ENCODE measurements around the gene COL28A1. TPM values are rescaled to one million over a fixed set of nuclear protein-coding genes. Genes with fewer than 3 reads are reported as not detected.

The COL28A1 gene
- total RNA-seq, 1 donor: 0.42 TPM

DNA sequence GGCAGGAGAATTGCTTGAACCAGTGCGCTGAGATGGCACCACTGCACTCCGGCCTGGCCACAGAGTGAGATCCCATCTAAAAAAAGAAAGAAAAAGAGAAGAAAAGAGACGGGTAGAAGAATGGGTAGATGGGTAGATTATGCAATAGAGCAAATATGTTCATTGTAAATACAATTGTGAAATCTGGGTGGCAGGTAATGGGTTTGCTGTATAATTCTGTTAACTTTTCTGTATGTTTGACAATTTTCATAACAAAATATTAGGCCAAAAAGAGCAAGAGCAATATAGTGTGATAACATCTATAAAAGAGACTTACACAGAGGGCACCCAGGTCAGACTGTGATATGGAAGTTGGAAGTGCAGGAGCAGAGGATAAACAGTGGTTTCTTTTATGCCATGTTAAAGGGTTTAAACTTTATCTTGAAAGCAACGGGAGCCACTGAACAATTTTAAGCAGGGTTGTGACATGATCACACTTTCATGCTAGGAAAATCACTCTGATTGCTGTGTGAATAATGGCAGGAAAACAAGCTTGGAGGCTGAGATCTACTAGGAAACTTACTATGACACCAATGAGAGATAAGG, 6.7 kb upstream of the COL28A1 start:
- no peak overlapping the region for H3K4me3 ChIP-seq (ENCODE audit: low read length)
- H3K9me3 ChIP-seq (ENCODE audit: low read depth, low read length): no peaks in the 10 kb centered on the region

GRCh38 chr7:7539711-7540110, 4.0 kb upstream of the COL28A1 start:
- H3K4me3 ChIP-seq (ENCODE audit: low read length): no peak overlapping the region
- no peaks in the 10 kb centered on the region for H3K4me1 ChIP-seq (ENCODE audit: insufficient read depth, low read length)
- H3K27me3 ChIP-seq (ENCODE audit: insufficient read depth, low read length): no peaks in the 10 kb centered on the region
- no peaks in the 10 kb centered on the region for H3K9me3 ChIP-seq (ENCODE audit: low read depth, low read length)

More for the DNA sequence above, 6.7 kb upstream of the COL28A1 start:
- Histone ChIP-seq H3K4me1 (ENCODE audit: insufficient read depth, low read length) (no peaks in the 10 kb centered on the region), H3K27me3 (ENCODE audit: insufficient read depth, low read length) (no peaks in the 10 kb centered on the region)

GRCh38 chr7:7539152-7539551, 3.5 kb upstream of the COL28A1 start:
- H3K9me3 ChIP-seq (ENCODE audit: low read depth, low read length): no peaks in the 10 kb centered on the region
- no peak overlapping the region for H3K4me3 ChIP-seq (ENCODE audit: low read length)
- H3K4me1 ChIP-seq (ENCODE audit: insufficient read depth, low read length): no peaks in the 10 kb centered on the region
- H3K27me3 ChIP-seq (ENCODE audit: insufficient read depth, low read length): no peaks in the 10 kb centered on the region

- Histone ChIP-seq H3K4me3 (ENCODE audit: low read length) (no peak overlapping the region), H3K9me3 (ENCODE audit: low read depth, low read length) (no peaks in the 10 kb centered on the region), H3K4me1 (ENCODE audit: insufficient read depth, low read length) (no peaks in the 10 kb centered on the region), H3K27me3 (ENCODE audit: insufficient read depth, low read length) (no peaks in the 10 kb centered on the region)
Observed at GRCh38 chr7:7537711-7538110, 2.0 kb upstream of the COL28A1 start.

- Histone ChIP-seq H3K4me1 (ENCODE audit: insufficient read depth, low read length) (no peaks in the 10 kb centered on the region), H3K9me3 (ENCODE audit: low read depth, low read length) (no peaks in the 10 kb centered on the region), H3K27me3 (ENCODE audit: insufficient read depth, low read length) (no peaks in the 10 kb centered on the region), H3K4me3 (ENCODE audit: low read length) (no peak overlapping the region)
Observed at GRCh38 chr7:7536396-7537019, 835 bp upstream of the COL28A1 start.

DNA sequence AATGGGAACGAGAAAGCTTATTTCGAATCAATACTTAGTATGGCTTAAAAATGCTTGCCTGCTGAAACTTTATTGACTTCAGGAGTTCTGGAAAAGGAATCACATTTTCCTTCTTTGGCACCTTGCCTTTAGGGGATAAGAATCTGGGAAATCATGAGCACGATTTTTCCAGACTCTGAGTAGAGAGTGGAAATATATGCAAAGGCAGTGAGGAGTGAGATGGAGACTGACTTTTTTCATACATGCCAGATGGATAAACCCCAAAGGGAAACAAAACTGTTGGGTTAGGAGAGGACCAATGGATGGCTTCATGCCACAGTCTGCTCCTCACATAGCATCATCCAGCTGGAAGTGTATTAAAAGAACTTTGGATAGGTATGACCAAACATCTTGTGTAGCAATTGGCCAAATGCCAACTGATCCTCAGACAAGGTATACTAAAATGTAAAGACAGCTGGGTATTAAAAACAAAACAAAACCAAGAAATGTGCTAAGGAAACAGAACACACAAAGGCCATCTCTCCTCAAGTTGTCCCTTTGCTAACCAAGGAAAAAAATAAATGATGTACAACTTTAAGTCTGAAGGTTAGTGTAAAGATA, 1.7 kb downstream of the COL28A1 start:
- Histone ChIP-seq H3K27me3 (ENCODE audit: insufficient read depth, low read length) (no peaks in the 10 kb centered on the region), H3K4me3 (ENCODE audit: low read length) (no peak overlapping the region), H3K9me3 (ENCODE audit: low read depth, low read length) (no peaks in the 10 kb centered on the region), H3K4me1 (ENCODE audit: insufficient read depth, low read length) (no peaks in the 10 kb centered on the region)

GRCh38 chr7:7529328-7529727, 6.3 kb downstream of the COL28A1 start:
- no peaks in the 10 kb centered on the region for H3K27me3 ChIP-seq (ENCODE audit: insufficient read depth, low read length)
- H3K4me3 ChIP-seq (ENCODE audit: low read length): no peak overlapping the region
- H3K4me1 ChIP-seq (ENCODE audit: insufficient read depth, low read length): no peaks in the 10 kb centered on the region
- no peaks in the 10 kb centered on the region for H3K9me3 ChIP-seq (ENCODE audit: low read depth, low read length)

- Histone ChIP-seq H3K4me1 (ENCODE audit: insufficient read depth, low read length) (no peaks in the 10 kb centered on the region), H3K9me3 (ENCODE audit: low read depth, low read length) (no peaks in the 10 kb centered on the region), H3K4me3 (ENCODE audit: low read length) (no peak overlapping the region), H3K27me3 (ENCODE audit: insufficient read depth, low read length) (no peaks in the 10 kb centered on the region)
Observed at GRCh38 chr7:7527047-7527446, 8.6 kb downstream of the COL28A1 start.

DNA sequence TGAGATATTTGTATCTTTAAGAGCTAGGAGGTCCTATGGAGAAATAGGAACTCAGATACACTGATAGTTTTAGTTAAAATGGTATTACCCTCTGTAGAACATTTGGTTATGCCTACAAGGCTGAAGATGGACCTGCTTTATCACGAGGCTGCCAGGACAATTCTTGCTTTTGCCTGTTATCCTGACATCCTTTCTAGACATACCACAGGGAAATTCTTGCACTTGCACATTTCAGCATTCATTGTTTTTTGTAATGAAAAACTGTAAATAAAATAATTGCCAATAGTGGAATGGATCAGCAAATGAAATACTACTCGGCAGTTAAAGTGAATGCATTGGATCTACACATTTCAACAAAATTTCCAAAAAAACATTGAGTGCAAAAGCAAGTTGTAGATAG, 9.7 kb downstream of the COL28A1 start:
- Histone ChIP-seq H3K9me3 (ENCODE audit: low read depth, low read length) (no peaks in the 10 kb centered on the region), H3K4me1 (ENCODE audit: insufficient read depth, low read length) (no peaks in the 10 kb centered on the region), H3K27me3 (ENCODE audit: insufficient read depth, low read length) (no peaks in the 10 kb centered on the region), H3K4me3 (ENCODE audit: low read length) (no peak overlapping the region)

DNA sequence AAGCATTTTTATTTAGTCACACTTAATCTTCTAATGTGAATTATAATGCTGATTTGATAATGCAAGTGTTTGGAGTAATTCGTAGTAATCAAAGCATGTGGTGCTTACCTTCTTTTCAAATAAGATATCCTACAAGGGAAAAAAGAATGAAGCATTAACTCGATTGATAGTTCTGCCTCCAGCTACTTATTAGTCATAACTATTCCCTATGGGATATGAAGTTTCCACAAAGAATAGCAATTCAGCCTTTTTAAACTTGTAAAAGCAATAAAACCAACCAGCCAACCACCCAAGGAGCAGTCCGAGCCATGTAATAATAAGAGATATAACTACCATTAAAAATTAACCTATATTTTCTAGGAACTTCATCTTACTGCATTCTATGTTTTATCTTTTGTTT, 11.6 kb downstream of the COL28A1 start:
- H3K4me1 ChIP-seq (ENCODE audit: insufficient read depth, low read length): no peaks in the 10 kb centered on the region
- H3K4me3 ChIP-seq (ENCODE audit: low read length): no peak overlapping the region
- H3K9me3 ChIP-seq (ENCODE audit: low read depth, low read length): no peaks in the 10 kb centered on the region
- H3K27me3 ChIP-seq (ENCODE audit: insufficient read depth, low read length): no peaks in the 10 kb centered on the region

- Histone ChIP-seq H3K27me3 (ENCODE audit: insufficient read depth, low read length) (no peaks in the 10 kb centered on the region), H3K4me3 (ENCODE audit: low read length) (no peak overlapping the region), H3K4me1 (ENCODE audit: insufficient read depth, low read length) (no peaks in the 10 kb centered on the region), H3K9me3 (ENCODE audit: low read depth, low read length) (no peaks in the 10 kb centered on the region)
Observed at GRCh38 chr7:7522421-7522820, 13.3 kb downstream of the COL28A1 start.

DNA sequence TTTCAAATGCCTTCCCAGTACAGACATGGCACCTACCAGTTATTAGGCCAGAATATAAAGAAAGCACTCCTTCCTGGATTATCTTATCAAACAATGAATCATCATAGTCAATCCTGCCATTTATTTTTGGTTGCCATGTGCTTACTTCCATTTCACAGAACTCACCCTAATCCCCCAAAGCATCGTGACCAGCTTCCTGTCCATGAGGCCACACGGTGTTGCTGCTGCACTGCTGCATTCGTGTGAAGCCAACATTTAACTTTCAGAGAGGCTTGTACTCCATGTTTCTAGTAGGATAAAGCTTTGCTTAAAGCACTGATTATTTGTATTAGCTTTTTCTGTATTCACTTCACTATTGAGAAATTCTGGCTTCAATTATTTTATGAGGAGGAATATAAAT, 14.4 kb downstream of the COL28A1 start:
- Histone ChIP-seq H3K27me3 (ENCODE audit: insufficient read depth, low read length) (no peaks in the 10 kb centered on the region), H3K4me1 (ENCODE audit: insufficient read depth, low read length) (no peaks in the 10 kb centered on the region), H3K9me3 (ENCODE audit: low read depth, low read length) (no peaks in the 10 kb centered on the region), H3K4me3 (ENCODE audit: low read length) (no peak overlapping the region)

GRCh38 chr7:7519528-7519927, 16.1 kb downstream of the COL28A1 start:
- Histone ChIP-seq H3K4me1 (ENCODE audit: insufficient read depth, low read length) (no peaks in the 10 kb centered on the region), H3K9me3 (ENCODE audit: low read depth, low read length) (no peaks in the 10 kb centered on the region), H3K27me3 (ENCODE audit: insufficient read depth, low read length) (no peaks in the 10 kb centered on the region), H3K4me3 (ENCODE audit: low read length) (no peak overlapping the region)

GRCh38 chr7:7519056-7519455, 16.6 kb downstream of the COL28A1 start:
- Histone ChIP-seq H3K4me3 (ENCODE audit: low read length) (no peak overlapping the region), H3K27me3 (ENCODE audit: insufficient read depth, low read length) (no peaks in the 10 kb centered on the region), H3K9me3 (ENCODE audit: low read depth, low read length) (no peaks in the 10 kb centered on the region), H3K4me1 (ENCODE audit: insufficient read depth, low read length) (no peaks in the 10 kb centered on the region)

DNA sequence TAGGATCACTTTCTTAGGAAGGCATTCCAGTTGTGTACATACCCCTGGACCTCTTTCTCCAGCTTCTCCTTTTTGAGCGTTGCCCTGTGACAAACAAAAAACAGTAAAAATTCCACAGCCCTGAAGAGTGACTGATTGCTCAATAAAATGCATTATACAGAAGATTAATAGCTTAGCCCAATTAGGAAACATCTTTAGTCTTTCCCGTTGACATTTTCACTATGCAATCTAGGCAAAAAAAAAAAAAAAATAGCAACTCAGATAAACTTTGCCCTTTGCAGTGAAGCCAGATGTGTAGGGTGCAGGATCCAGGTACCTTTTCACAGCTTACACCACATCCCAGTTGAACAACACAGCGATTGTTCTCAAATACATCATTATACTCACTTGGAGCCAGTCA, 17.9 kb downstream of the COL28A1 start:
- no peaks in the 10 kb centered on the region for H3K4me1 ChIP-seq (ENCODE audit: insufficient read depth, low read length)
- no peak overlapping the region for H3K4me3 ChIP-seq (ENCODE audit: low read length)
- no peaks in the 10 kb centered on the region for H3K9me3 ChIP-seq (ENCODE audit: low read depth, low read length)
- no peaks in the 10 kb centered on the region for H3K27me3 ChIP-seq (ENCODE audit: insufficient read depth, low read length)

GRCh38 chr7:7516662-7517061, 19.0 kb downstream of the COL28A1 start:
- H3K9me3 ChIP-seq (ENCODE audit: low read depth, low read length): no peaks in the 10 kb centered on the region
- no peak overlapping the region for H3K4me3 ChIP-seq (ENCODE audit: low read length)
- H3K27me3 ChIP-seq (ENCODE audit: insufficient read depth, low read length): no peaks in the 10 kb centered on the region
- H3K4me1 ChIP-seq (ENCODE audit: insufficient read depth, low read length): no peaks in the 10 kb centered on the region
